ENCODE data around the gene CLEC4M. TPM values are rescaled to one million over a fixed set of nuclear protein-coding genes. Genes with fewer than 3 reads are reported as not detected.
"Not testable (repeated sequence)": the region's sequence is repeated elsewhere in the genome, so short reads cannot be mapped to it uniquely, and the experiment has no call there.

Gene CLEC4M
- polyA plus RNA-seq, 4 donors: 0.12 to 0.61 TPM; not detected in 2

- 43 to 53% (median 52%) methylated on average over 10 of the region's 10 CpGs for WGBS, 3 donors
- H3K4me1 ChIP-seq (ENCODE audit: control insufficient read depth in 3 of 3, insufficient read depth in 2 of 3, low read depth in 1 of 3, low read length in 2 of 3): no peaks in the 10 kb centered on the region
- peaks cover 0 to 16% of the 10 kb centered on the region in 2 donors for H3K9me3 ChIP-seq (ENCODE audit: control insufficient read depth in 2 of 2, insufficient read depth in 1 of 2, low read depth in 1 of 2, low read length in 1 of 2)
- H3K27me3 ChIP-seq (ENCODE audit: control insufficient read depth in 3 of 3, insufficient read depth in 3 of 3, low read length in 3 of 3): no peaks in the 10 kb centered on the region
- DNase-seq (no peak), FAIRE-seq (no peak)
- no peak overlapping the region for H3K4me3 ChIP-seq (ENCODE audit: low read depth in 1 of 3, low read length in 3 of 3)
- no peaks in the 10 kb centered on the region for H3K36me3 ChIP-seq (ENCODE audit: control insufficient read depth in 3 of 3, insufficient read depth in 2 of 3, low read depth in 1 of 3, low read length in 3 of 3)
- H3K27ac ChIP-seq (ENCODE audit: low read depth in 1 of 3, low read length in 2 of 3): no peak overlapping the region
These were observed 52.3 kb downstream of the CLEC4M start for GRCh38 chr19:7815325-7815724.

DNA sequence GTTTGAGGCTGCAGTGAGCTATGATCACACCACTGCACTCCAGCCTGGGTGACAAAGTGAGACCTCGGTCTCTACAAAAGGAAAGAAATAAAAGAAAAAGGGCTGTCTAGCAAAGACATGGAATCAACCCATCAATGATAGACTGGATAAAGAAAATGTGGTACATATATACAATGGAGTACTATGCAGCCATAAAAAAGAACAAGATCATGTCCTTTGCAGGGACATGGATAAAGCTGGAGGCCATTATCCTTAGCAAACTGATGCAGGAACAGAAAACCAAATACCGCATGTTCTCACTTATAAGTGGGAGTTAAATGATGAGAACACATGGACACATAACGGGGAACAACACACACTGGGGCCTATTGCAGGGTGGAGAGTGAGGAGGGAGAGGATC is 53.0 kb downstream of the CLEC4M start:
- not testable (repeated sequence) for H3K27me3 ChIP-seq (ENCODE audit: control insufficient read depth in 3 of 3, insufficient read depth in 3 of 3, low read length in 3 of 3); FAIRE-seq
- WGBS, 3 donors: 95 to 99% (median 95%) methylated on average over 3 of the region's 3 CpGs

GRCh38 chr19:7817801-7818200 is 54.8 kb downstream of the CLEC4M start:
- Histone ChIP-seq H3K9me3 (ENCODE audit: control insufficient read depth in 2 of 2, insufficient read depth in 1 of 2, low read depth in 1 of 2, low read length in 1 of 2) (peaks cover 0 to 9% of the 10 kb centered on the region in 2 donors), H3K27me3 (ENCODE audit: control insufficient read depth in 3 of 3, insufficient read depth in 3 of 3, low read length in 3 of 3) (peaks cover 0 to 2% (median 0%) of the 10 kb centered on the region in 3 donors), H3K4me3 (ENCODE audit: low read depth in 1 of 3, low read length in 3 of 3) (no peak overlapping the region), H3K4me1 (ENCODE audit: control insufficient read depth in 3 of 3, insufficient read depth in 2 of 3, low read depth in 1 of 3, low read length in 2 of 3) (no peaks in the 10 kb centered on the region), H3K27ac (ENCODE audit: low read depth in 1 of 3, low read length in 2 of 3) (no peak overlapping the region), H3K36me3 (ENCODE audit: control insufficient read depth in 3 of 3, insufficient read depth in 2 of 3, low read depth in 1 of 3, low read length in 3 of 3) (no peaks in the 10 kb centered on the region)
- DNase-seq: no peak
- FAIRE-seq: no peak
- WGBS, 3 donors: 92 to 100% (median 92%) methylated on average over 1 of the region's 1 CpG

More for the DNA sequence above, 53.0 kb downstream of the CLEC4M start:
- H3K36me3 ChIP-seq (ENCODE audit: control insufficient read depth in 3 of 3, insufficient read depth in 2 of 3, low read depth in 1 of 3, low read length in 3 of 3); H3K4me1 ChIP-seq (ENCODE audit: control insufficient read depth in 3 of 3, insufficient read depth in 2 of 3, low read depth in 1 of 3, low read length in 2 of 3); H3K27ac ChIP-seq (ENCODE audit: low read depth in 1 of 3, low read length in 2 of 3); H3K4me3 ChIP-seq (ENCODE audit: low read depth in 1 of 3, low read length in 3 of 3); DNase-seq: not testable (repeated sequence)
- H3K9me3 ChIP-seq (ENCODE audit: control insufficient read depth in 2 of 2, insufficient read depth in 1 of 2, low read depth in 1 of 2, low read length in 1 of 2): peaks cover 0 to 16% of the 10 kb centered on the region in 2 donors

- 45 to 81% (median 78%) methylated on average over 2 of the region's 2 CpGs for WGBS, 3 donors
- no peaks in the 10 kb centered on the region for H3K36me3 ChIP-seq (ENCODE audit: control insufficient read depth in 3 of 3, insufficient read depth in 2 of 3, low read depth in 1 of 3, low read length in 3 of 3)
- peaks cover 0 to 9% of the 10 kb centered on the region in 2 donors for H3K9me3 ChIP-seq (ENCODE audit: control insufficient read depth in 2 of 2, insufficient read depth in 1 of 2, low read depth in 1 of 2, low read length in 1 of 2)
- no peak overlapping the region for H3K27ac ChIP-seq (ENCODE audit: low read depth in 1 of 3, low read length in 2 of 3)
- H3K4me3 ChIP-seq (ENCODE audit: low read depth in 1 of 3, low read length in 3 of 3): no peak overlapping the region
- DNase-seq (no peak), FAIRE-seq (no peak)
- peaks cover 0 to 2% (median 0%) of the 10 kb centered on the region in 3 donors for H3K27me3 ChIP-seq (ENCODE audit: control insufficient read depth in 3 of 3, insufficient read depth in 3 of 3, low read length in 3 of 3)
- H3K4me1 ChIP-seq (ENCODE audit: control insufficient read depth in 3 of 3, insufficient read depth in 2 of 3, low read depth in 1 of 3, low read length in 2 of 3): no peaks in the 10 kb centered on the region
These were observed 55.8 kb downstream of the CLEC4M start for GRCh38 chr19:7818806-7819205.

Other genes with a start within 250 kb of the CLEC4M start
- gene ZNF358, start 247.1 kb upstream of the CLEC4M start, polyA plus RNA-seq: 10 to 100 TPM; 37.3 to 77.5 (median 71.9) TPM
- 10 to 100 TPM; 17.6 to 21.1 (median 18.8) TPM for gene MCOLN1, start 240.6 kb upstream of the CLEC4M start, polyA plus RNA-seq
- 100 to 1,000 TPM in 1 of 4 donors, 10 to 100 TPM in 3; 42.4 to 120 (median 78.4) TPM for gene PNPLA6, start 227.5 kb upstream of the CLEC4M start, polyA plus RNA-seq
- 10 to 100 TPM; 32.4 to 87.4 (median 73.5) TPM for gene CAMSAP3, start 167.4 kb upstream of the CLEC4M start, polyA plus RNA-seq
- 10 to 100 TPM; 24.3 to 31.8 (median 29.3) TPM for gene XAB2, start 133.7 kb upstream of the CLEC4M start, polyA plus RNA-seq
- 100 to 1,000 TPM in 2 of 4 donors, 10 to 100 TPM in 2; 43.7 to 149 (median 104) TPM for gene PET100, start 133.4 kb upstream of the CLEC4M start, polyA plus RNA-seq
- gene PCP2, start 129.5 kb upstream of the CLEC4M start, polyA plus RNA-seq: 1 to 10 TPM in 3 of 4 donors, under 1 TPM in 1; 0.63 to 7.3 (median 2.3) TPM
- 100 to 1,000 TPM in 3 of 4 donors, 10 to 100 TPM in 1; 95.2 to 271 (median 181) TPM for gene STXBP2, start 126.1 kb upstream of the CLEC4M start, polyA plus RNA-seq
- gene RETN, start 94.2 kb upstream of the CLEC4M start, polyA plus RNA-seq: 10 to 100 TPM in 1 of 4 donors, 1 to 10 TPM in 1, under 1 TPM in 1, not detected in 1; 0.78 to 10.2 (median 8.1) TPM
- 1 to 10 TPM in 1 of 4 donors, under 1 TPM in 3; 0.03 to 1.4 (median 0.48) TPM for gene MCEMP1, start 86.2 kb upstream of the CLEC4M start, polyA plus RNA-seq
- 100 to 1,000 TPM in 2 of 4 donors, 10 to 100 TPM in 2; 47.9 to 166 (median 95.4) TPM for gene TRAPPC5, start 82.4 kb upstream of the CLEC4M start, polyA plus RNA-seq
- under 1 TPM in 2 of 4 donors, not detected in 2; 0.27 to 0.90 TPM for gene FCER2, start 61.1 kb upstream of the CLEC4M start, polyA plus RNA-seq
- 1 to 10 TPM in 1 of 4 donors, under 1 TPM in 2, not detected in 1; 0.18 to 1.9 (median 0.73) TPM for gene CLEC4G, start 31.1 kb upstream of the CLEC4M start, polyA plus RNA-seq
- gene CD209, start 15.7 kb upstream of the CLEC4M start, polyA plus RNA-seq: 10 to 100 TPM in 1 of 4 donors, 1 to 10 TPM in 2, under 1 TPM in 1; 0.67 to 13.6 (median 3.3) TPM
- gene EVI5L, start 67.0 kb downstream of the CLEC4M start, polyA plus RNA-seq: 1 to 10 TPM; 2.9 to 8.4 (median 5.6) TPM
- gene PRR36, start 111.1 kb downstream of the CLEC4M start, polyA plus RNA-seq: under 1 TPM in 2 of 4 donors, not detected in 2; 0.22 to 0.47 TPM
- under 1 TPM; 0.27 to 0.71 (median 0.60) TPM for gene LRRC8E, start 125.3 kb downstream of the CLEC4M start, polyA plus RNA-seq
- 10 to 100 TPM; 17.3 to 27.5 (median 21.6) TPM for gene MAP2K7, start 140.6 kb downstream of the CLEC4M start, polyA plus RNA-seq
- gene TGFBR3L, start 151.6 kb downstream of the CLEC4M start, polyA plus RNA-seq: 1 to 10 TPM in 1 of 4 donors, under 1 TPM in 1, not detected in 2; 0.21 to 1.4 TPM
- gene SNAPC2, start 157.1 kb downstream of the CLEC4M start, polyA plus RNA-seq: 10 to 100 TPM; 12.4 to 17.3 (median 16.4) TPM
- gene CTXN1, start 162.9 kb downstream of the CLEC4M start, polyA plus RNA-seq: 1 to 10 TPM in 1 of 4 donors, under 1 TPM in 1, not detected in 2; 0.77 to 1.1 TPM
- gene TIMM44, start 180.4 kb downstream of the CLEC4M start, polyA plus RNA-seq: 10 to 100 TPM; 40.2 to 81.4 (median 68.9) TPM
- gene ELAVL1, start 242.4 kb downstream of the CLEC4M start, polyA plus RNA-seq: 10 to 100 TPM; 14.6 to 51.1 (median 26.4) TPM